ENCODE measurements around the gene KRT32. TPM values are rescaled to one million over a fixed set of nuclear protein-coding genes. Genes with fewer than 3 reads are reported as not detected.

KRT32 gene
- total RNA-seq, 2 experiments from 2014 or later, result not detected

DNA sequence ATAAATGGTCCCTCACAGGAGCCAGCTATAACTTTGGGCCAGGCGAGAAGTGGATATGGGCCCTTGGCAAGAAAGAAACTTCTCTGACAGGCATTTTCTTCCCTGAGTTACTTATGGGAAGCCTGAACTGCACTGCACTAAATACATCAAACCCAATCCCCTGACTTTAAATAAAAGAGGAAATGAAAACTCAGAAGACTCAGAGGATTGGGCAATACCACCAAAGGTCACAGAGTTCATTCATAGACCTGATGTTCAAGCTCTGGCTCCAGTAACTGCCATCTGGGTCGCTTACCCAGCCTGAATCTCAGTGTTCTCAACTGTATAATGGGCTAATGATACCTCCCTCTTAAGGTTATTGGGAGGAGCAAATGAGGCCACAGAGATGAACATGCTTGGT, 12.9 kb upstream of the KRT32 start:
- Histone ChIP-seq H3K79me2 (ENCODE audit: insufficient read depth, low read depth, low read length) (no peaks in the 10 kb centered on the region), H3K27ac (ENCODE audit: low read depth, low read length, poor library complexity, severe bottlenecking) (no peak overlapping the region), H3K4me3 (ENCODE audit: low read depth, low read length, poor library complexity, severe bottlenecking) (no peak overlapping the region), H2AFZ (ENCODE audit: low read length) (no peak overlapping the region), H3K4me2 (ENCODE audit: low read length) (no peak overlapping the region), H3K9me2 (ENCODE audit: insufficient read depth, low read length) (no peaks in the 10 kb centered on the region), H3K9me3 (ENCODE audit: low read length) (no peaks in the 10 kb centered on the region), H3K36me3 (ENCODE audit: insufficient read depth, low read length) (no peaks in the 10 kb centered on the region), H4K20me1 (ENCODE audit: insufficient read depth, low read length) (no peaks in the 10 kb centered on the region), H3K4me1 (ENCODE audit: insufficient read depth, low read length, poor library complexity, severe bottlenecking) (no peaks in the 10 kb centered on the region)
- intact Hi-C loops (cut with micrococcal nuclease; ENCODE audit: unreplicated experiment), result no loop called here
- TF ChIP-seq, protein P1, sequence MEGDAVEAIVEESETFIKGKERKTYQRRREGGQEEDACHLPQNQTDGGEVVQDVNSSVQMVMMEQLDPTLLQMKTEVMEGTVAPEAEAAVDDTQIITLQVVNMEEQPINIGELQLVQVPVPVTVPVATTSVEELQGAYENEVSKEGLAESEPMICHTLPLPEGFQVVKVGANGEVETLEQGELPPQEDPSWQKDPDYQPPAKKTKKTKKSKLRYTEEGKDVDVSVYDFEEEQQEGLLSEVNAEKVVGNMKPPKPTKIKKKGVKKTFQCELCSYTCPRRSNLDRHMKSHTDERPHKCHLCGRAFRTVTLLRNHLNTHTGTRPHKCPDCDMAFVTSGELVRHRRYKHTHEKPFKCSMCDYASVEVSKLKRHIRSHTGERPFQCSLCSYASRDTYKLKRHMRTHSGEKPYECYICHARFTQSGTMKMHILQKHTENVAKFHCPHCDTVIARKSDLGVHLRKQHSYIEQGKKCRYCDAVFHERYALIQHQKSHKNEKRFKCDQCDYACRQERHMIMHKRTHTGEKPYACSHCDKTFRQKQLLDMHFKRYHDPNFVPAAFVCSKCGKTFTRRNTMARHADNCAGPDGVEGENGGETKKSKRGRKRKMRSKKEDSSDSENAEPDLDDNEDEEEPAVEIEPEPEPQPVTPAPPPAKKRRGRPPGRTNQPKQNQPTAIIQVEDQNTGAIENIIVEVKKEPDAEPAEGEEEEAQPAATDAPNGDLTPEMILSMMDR (conservative IDR thresholded peaks at IDR 0.05; ENCODE audit: low read length), result no peak
- TF ChIP-seq EZH2phosphoT487 (IDR thresholded peaks at IDR 0.05; ENCODE audit: borderline replicate concordance, low read depth, low read length), result no peak
- peak; percentile 6 for DNase-seq (ENCODE audit: low spot score)
- CTCF ChIA-PET (ENCODE audit: unreplicated experiment), result no interaction called here
- POLR2A ChIA-PET, result no interaction called here
- BruUV-seq (replicated peaks), result no TSS peak

DNA sequence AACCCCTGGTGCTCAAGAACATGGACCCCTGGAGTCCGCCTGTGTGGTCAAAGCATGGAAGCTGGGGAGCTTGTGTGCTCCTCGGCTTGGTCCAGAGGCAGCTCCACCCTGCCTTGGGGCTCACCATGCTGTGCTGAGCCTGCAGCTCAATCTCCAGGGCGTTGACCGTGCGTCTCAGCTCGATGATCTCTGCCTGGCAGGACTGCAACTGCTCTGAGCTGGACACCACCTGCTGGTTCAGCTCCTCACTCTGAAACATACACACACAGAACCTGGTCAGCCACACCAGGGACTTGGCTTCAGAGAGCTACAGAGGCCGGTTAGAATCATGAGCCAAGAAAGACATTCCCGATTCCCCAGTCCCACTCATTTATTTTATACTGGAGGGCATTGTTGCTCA, 11.1 kb upstream of the KRT32 start:
- no peak overlapping the region for H3K4me3 ChIP-seq (ENCODE audit: low read depth, low read length, poor library complexity, severe bottlenecking)
- H3K36me3 ChIP-seq (ENCODE audit: insufficient read depth, low read length), result no peaks in the 10 kb centered on the region
- TF ChIP-seq, protein P1 (conservative IDR thresholded peaks at IDR 0.05; ENCODE audit: low read length), result no peak
- no peak for TF ChIP-seq EZH2phosphoT487 (IDR thresholded peaks at IDR 0.05; ENCODE audit: borderline replicate concordance, low read depth, low read length)
- H3K4me2 ChIP-seq (ENCODE audit: low read length), result no peak overlapping the region
- DNase-seq (ENCODE audit: low spot score), result no peak
- no peak overlapping the region for H3K27ac ChIP-seq (ENCODE audit: low read depth, low read length, poor library complexity, severe bottlenecking)
- H2AFZ ChIP-seq (ENCODE audit: low read length), result no peak overlapping the region
- intact Hi-C loops (cut with micrococcal nuclease; ENCODE audit: unreplicated experiment), result no loop called here
- no peaks in the 10 kb centered on the region for H3K79me2 ChIP-seq (ENCODE audit: insufficient read depth, low read depth, low read length)
- no peaks in the 10 kb centered on the region for H3K9me2 ChIP-seq (ENCODE audit: insufficient read depth, low read length)
- BruUV-seq (replicated peaks), result no TSS peak
- ChIA-PET POLR2A (interaction anchor here (0.6 to 0.7 kb wide), 2 partner anchors 166 to 444 kb away, joined by 3 read pairs; partner anchors contain the start of gene KRTAP1-3), CTCF (ENCODE audit: unreplicated experiment) (no interaction called here)
- H3K9me3 ChIP-seq (ENCODE audit: low read length), result no peaks in the 10 kb centered on the region
- H3K4me1 ChIP-seq (ENCODE audit: insufficient read depth, low read length, poor library complexity, severe bottlenecking), result no peaks in the 10 kb centered on the region
- H4K20me1 ChIP-seq (ENCODE audit: insufficient read depth, low read length), result no peaks in the 10 kb centered on the region

DNA sequence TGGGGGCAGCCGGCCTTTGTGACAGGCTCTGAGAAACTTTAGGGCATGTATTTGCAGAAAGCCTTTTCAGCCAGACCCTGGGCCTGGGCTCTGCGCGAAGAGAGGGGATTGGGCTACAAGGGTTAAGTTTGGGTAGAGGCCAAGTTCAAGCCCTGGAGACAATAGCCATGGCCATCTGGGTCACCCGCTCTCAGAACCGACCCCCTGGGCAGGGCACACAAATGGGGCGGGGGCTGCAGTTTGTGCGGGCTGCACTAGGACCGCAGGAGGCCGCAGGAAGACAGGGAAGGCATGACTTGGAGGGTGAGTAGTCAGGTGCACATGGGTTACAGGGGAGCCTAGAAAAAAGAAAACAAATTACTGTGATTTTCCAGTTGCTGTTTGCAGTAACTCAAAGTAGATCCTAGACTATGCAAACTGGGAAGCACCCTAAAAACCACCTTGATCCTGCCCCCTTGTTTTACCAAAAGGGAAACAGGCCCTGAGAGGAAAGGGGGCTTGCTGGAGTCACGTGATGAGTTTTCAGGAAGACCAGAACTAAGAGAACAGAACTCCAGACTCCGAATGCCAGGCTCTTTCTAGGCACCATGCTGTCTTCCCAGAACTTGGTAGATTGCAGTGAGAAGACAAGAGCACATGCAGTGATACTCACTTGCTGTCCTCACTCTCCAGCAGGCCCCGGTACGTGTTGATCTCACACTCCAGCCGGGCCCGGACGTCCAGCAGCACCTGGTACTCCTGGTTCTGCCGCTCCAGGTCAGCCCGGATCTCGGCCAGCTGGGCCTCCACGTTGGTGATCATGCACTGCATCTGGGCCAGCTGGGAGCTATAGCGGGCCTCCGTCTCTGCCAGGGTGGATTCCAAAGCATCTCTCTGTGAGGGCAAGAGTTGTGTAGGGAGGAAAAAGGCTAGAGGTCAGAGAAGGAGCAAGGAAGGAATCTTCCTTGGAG, 10.0 kb upstream of the KRT32 start:
- TF ChIP-seq, protein P1 (conservative IDR thresholded peaks at IDR 0.05; ENCODE audit: low read length), result no peak
- TF ChIP-seq EZH2phosphoT487 (IDR thresholded peaks at IDR 0.05; ENCODE audit: borderline replicate concordance, low read depth, low read length), result no peak
- no peak overlapping the region for H3K4me2 ChIP-seq (ENCODE audit: low read length)
- CTCF ChIA-PET (ENCODE audit: unreplicated experiment), result no interaction called here
- no peaks in the 10 kb centered on the region for H4K20me1 ChIP-seq (ENCODE audit: insufficient read depth, low read length)
- no peaks in the 10 kb centered on the region for H3K36me3 ChIP-seq (ENCODE audit: insufficient read depth, low read length)
- POLR2A ChIA-PET, result interaction anchor here (0.6 kb wide), 1 partner anchor 443 kb away, joined by 3 read pairs; the partner anchor contains the start of gene KRTAP1-3
- H3K79me2 ChIP-seq (ENCODE audit: insufficient read depth, low read depth, low read length), result no peaks in the 10 kb centered on the region
- no peaks in the 10 kb centered on the region for H3K9me3 ChIP-seq (ENCODE audit: low read length)
- no peak overlapping the region for H3K4me3 ChIP-seq (ENCODE audit: low read depth, low read length, poor library complexity, severe bottlenecking)
- DNase-seq (ENCODE audit: low spot score), result no peak
- intact Hi-C loops (cut with micrococcal nuclease; ENCODE audit: unreplicated experiment), result no loop called here
- H2AFZ ChIP-seq (ENCODE audit: low read length), result no peak overlapping the region
- no peak overlapping the region for H3K27ac ChIP-seq (ENCODE audit: low read depth, low read length, poor library complexity, severe bottlenecking)
- H3K4me1 ChIP-seq (ENCODE audit: insufficient read depth, low read length, poor library complexity, severe bottlenecking), result no peaks in the 10 kb centered on the region
- BruUV-seq (replicated peaks), result no TSS peak
- no peaks in the 10 kb centered on the region for H3K9me2 ChIP-seq (ENCODE audit: insufficient read depth, low read length)
